22Rv1 (cell line): ENCODE results near the gene NUP133.
"Not testable (repeated sequence)": the region's sequence is repeated elsewhere in the genome, so short reads cannot be mapped to it uniquely, and the experiment has no call there.

Experiments used
- H3K27ac ChIP-seq: fragments of 450-650 bp; 2 replicates; pipeline ENCODE4 v1.5.1; 2017
- CTCF ChIP-seq: fragments of 450-650 bp; IDR thresholded peaks from 2 replicates; pipeline ENCODE4 v1.5.1; 2017; ENCODE audit warnings: mild to moderate bottlenecking
- ZFX ChIP-seq: fragments of 450-650 bp; IDR thresholded peaks from 2 replicates; pipeline ENCODE4 v1.6.1; 2017; ENCODE audit warnings: antibody characterized with exemption, borderline replicate concordance

The NUP133 gene

DNA sequence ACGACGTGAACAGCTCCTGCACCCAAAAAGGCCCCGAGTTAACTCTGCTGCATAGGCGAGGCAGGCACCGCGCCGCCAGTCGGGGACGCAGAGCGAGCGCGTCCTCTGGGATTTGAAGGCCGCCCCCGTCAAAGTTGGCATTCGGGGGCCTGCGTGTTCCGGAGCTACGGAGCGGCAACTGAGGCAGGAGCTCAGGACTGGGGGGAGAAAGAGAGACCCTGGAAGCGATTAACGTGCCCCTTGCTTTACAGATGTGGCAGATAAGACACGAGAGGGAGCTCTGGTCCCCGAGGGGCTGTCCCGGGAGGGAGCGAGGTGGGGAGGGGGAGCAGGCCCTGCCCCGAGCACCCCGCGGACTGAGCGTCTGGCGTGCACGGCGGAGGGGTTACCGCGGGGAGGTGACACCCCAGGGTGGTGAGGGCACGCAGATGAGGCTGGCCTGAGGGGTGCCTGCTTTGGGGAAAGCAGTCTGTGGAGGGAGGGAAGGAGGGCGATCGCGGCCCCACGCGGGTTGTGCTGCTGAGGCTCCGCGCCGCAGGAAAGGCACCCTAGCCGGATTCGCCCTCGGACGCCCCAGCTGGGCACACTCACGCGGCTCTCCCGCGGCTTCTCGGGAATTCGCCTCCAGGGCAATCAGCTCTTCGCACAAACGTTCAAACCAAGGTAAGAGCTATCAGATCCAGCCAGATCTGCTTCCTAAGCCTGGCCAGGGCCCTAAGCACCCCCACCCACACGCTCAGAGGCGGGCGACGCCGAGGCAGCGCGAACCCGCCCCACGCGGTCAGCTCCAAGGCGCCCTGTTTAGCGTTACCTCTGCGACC is 100.7 kb downstream of the NUP133 start:
- no peak overlapping the region for H3K27ac ChIP-seq
- no peak for TF ChIP-seq ZFX
- TF ChIP-seq CTCF = no peak

GRCh38 chr1:229406798-229407197 is 101.3 kb downstream of the NUP133 start:
- TF ChIP-seq ZFX (no peak), CTCF (no peak)
- no peak overlapping the region for H3K27ac ChIP-seq

DNA sequence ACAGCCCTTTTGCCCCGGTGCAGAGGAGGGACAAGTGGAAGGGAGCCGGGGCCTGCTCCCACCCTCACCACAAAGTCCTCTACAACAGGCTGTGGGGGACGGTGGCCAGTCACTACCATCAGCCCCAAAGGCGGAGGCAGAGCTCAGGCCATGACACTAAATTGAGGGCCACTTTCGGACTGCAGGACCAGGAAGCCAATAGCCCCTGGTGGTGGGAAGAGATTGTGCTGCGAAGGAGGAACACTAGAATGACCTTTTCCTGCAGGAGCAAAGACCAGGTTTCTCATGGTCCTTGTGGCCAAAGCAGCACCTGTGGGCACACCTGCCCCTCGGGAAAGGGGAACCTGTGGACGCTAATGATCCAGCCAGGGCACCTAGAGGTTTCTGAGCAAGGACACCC is 104.6 kb downstream of the NUP133 start:
- TF ChIP-seq CTCF (no peak), ZFX (no peak)
- H3K27ac ChIP-seq = no peak overlapping the region

- no peak overlapping the region for H3K27ac ChIP-seq
- TF ChIP-seq ZFX = no peak
- TF ChIP-seq CTCF = no peak; the same call in 1 of the 2 replicates
These were observed 105.1 kb downstream of the NUP133 start for GRCh38 chr1:229402993-229403392.

- H3K27ac ChIP-seq = not testable (repeated sequence)
These were observed 105.8 kb downstream of the NUP133 start for GRCh38 chr1:229402329-229402728.

GRCh38 chr1:229397762-229398161 is 110.4 kb downstream of the NUP133 start:
- no peak for TF ChIP-seq CTCF
- TF ChIP-seq ZFX = no peak
- H3K27ac ChIP-seq = no peak overlapping the region

DNA sequence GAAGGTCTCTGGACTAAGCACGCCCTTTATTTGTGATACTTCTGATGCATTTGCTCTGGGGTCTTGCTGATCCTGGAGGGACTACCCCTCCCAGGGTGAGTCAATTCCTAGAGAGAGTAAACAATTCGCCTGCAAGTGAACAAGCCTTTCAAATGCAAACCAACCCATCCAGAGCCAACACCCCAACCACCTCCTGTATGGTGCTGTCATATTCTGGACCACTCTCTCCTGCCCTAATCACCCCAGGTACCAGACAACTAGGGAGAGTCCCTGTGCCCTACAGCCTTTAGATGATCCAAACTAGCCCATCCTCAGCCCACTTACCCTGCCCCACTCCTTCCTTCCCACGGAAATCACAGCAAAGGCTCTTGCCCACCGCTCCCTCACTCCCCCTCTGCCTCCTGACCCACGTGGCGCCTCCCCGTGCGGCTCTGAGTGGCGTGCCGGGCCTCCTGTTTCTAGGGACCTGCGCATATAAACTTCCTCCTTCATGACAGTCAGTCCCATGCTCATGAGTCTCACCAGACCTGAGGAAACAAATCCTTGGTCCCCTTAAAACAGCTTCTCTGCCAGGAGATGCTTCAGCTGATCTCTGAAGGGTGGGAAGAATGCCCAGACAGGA is 111.4 kb downstream of the NUP133 start:
- TF ChIP-seq ZFX = no peak
- no peak overlapping the region for H3K27ac ChIP-seq

GRCh38 chr1:229394517-229394916 is 113.6 kb downstream of the NUP133 start:
- H3K27ac ChIP-seq = not testable (repeated sequence)

GRCh38 chr1:229392936-229393335 is 115.2 kb downstream of the NUP133 start:
- no peak overlapping the region for H3K27ac ChIP-seq
- TF ChIP-seq ZFX (no peak), CTCF (no peak)
